ENCODE data around the gene OIT3. TPM values are rescaled to one million over a fixed set of nuclear protein-coding genes. Genes with fewer than 3 reads are reported as not detected.

Gene OIT3
- polyA plus RNA-seq, 1 donor from 2014 or later = not detected

DNA sequence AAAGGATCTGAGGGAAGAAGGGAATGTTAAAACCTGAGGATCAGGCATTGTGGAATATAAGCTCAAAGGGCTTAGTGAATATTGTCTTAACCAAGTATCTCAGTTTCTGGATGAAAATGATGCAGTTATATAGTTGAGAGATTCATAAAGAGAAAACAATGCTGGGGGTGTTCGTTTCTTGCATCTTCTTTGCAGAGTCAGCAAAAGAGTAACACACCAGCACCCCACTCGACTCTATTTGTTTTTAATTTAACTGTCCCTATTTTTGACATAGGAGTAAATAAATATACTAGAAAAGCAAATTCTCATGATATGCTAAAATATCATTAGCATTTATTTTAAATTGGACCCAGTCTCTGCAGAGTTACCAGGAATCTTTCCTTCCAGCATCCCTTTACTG lies 7.6 kb upstream of the OIT3 start:
- Histone ChIP-seq H3K4me3 (ENCODE audit: low read length) (no peak overlapping the region), H3K36me3 (ENCODE audit: insufficient read depth, low read length) (no peaks in the 10 kb centered on the region), H3K9me2 (ENCODE audit: insufficient read depth, low read length) (no peaks in the 10 kb centered on the region), H3K9ac (ENCODE audit: low read length) (no peak overlapping the region), H4K20me1 (ENCODE audit: insufficient read depth) (no peaks in the 10 kb centered on the region), H3K9me3 (ENCODE audit: low read length) (no peaks in the 10 kb centered on the region), H3K4me2 (ENCODE audit: low read length) (no peak overlapping the region), H3F3A (ENCODE audit: insufficient read depth, low read length, poor library complexity, severe bottlenecking) (no peaks in the 10 kb centered on the region), H3K27me3 (ENCODE audit: insufficient read depth, low read depth, low read length) (no peaks in the 10 kb centered on the region), H3K27ac (ENCODE audit: low read length) (no peak overlapping the region), H2AFZ (ENCODE audit: low read depth, low read length) (no peak overlapping the region), H3K79me2 (replicated peaks; ENCODE audit: insufficient read depth, low read length) (no peaks in the 10 kb centered on the region)
- no peak for TF ChIP-seq EP300 (conservative IDR thresholded peaks at IDR 0.05; ENCODE audit: poor library complexity, severe bottlenecking)
- no peak for TF ChIP-seq EZH2 (IDR thresholded peaks at IDR 0.05; ENCODE audit: borderline replicate concordance, insufficient read depth, low read length, poor library complexity, severe bottlenecking)
- no peak for TF ChIP-seq MXI1 (conservative IDR thresholded peaks at IDR 0.05; ENCODE audit: poor library complexity, severe bottlenecking)
- TF ChIP-seq POLR2AphosphoS5 (IDR thresholded peaks at IDR 0.05) = no peak
- no peak for TF ChIP-seq TAF1 (IDR thresholded peaks at IDR 0.05; ENCODE audit: low read depth)
- no peak for TF ChIP-seq RAD21 (conservative IDR thresholded peaks at IDR 0.05)
- TF ChIP-seq, protein P1, sequence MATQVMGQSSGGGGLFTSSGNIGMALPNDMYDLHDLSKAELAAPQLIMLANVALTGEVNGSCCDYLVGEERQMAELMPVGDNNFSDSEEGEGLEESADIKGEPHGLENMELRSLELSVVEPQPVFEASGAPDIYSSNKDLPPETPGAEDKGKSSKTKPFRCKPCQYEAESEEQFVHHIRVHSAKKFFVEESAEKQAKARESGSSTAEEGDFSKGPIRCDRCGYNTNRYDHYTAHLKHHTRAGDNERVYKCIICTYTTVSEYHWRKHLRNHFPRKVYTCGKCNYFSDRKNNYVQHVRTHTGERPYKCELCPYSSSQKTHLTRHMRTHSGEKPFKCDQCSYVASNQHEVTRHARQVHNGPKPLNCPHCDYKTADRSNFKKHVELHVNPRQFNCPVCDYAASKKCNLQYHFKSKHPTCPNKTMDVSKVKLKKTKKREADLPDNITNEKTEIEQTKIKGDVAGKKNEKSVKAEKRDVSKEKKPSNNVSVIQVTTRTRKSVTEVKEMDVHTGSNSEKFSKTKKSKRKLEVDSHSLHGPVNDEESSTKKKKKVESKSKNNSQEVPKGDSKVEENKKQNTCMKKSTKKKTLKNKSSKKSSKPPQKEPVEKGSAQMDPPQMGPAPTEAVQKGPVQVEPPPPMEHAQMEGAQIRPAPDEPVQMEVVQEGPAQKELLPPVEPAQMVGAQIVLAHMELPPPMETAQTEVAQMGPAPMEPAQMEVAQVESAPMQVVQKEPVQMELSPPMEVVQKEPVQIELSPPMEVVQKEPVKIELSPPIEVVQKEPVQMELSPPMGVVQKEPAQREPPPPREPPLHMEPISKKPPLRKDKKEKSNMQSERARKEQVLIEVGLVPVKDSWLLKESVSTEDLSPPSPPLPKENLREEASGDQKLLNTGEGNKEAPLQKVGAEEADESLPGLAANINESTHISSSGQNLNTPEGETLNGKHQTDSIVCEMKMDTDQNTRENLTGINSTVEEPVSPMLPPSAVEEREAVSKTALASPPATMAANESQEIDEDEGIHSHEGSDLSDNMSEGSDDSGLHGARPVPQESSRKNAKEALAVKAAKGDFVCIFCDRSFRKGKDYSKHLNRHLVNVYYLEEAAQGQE (IDR thresholded peaks at IDR 0.05; ENCODE audit: borderline replicate concordance) = no peak
- TF ChIP-seq SMC3 (conservative IDR thresholded peaks at IDR 0.05; ENCODE audit: poor library complexity) = no peak
- no peak for TF ChIP-seq CTCF (IDR thresholded peaks at IDR 0.05; ENCODE audit: poor library complexity, severe bottlenecking)

DNA sequence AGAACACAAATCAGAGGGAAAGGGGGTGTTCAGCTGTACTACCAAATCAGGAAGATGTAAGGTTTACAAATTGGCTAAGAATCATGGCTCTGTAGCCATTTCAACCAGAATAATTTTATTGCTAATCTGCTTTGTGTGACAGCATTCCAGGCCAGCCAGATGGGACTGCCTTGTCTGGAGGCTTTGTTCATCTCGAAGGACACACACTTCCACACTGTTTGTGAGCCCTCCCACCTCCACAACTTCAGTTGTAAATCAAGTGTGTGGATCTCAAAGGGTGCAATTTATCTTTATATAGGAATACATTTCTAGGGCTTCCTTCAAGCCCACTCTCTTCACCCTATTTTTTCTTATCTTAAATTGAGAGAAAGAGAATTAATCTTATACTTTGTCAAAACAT lies 6.9 kb upstream of the OIT3 start:
- H3K4me2 ChIP-seq (ENCODE audit: low read length) = no peak overlapping the region
- no peaks in the 10 kb centered on the region for H3K9me3 ChIP-seq (ENCODE audit: low read length)
- no peaks in the 10 kb centered on the region for H3K36me3 ChIP-seq (ENCODE audit: insufficient read depth, low read length)
- no peaks in the 10 kb centered on the region for H3K27me3 ChIP-seq (ENCODE audit: insufficient read depth, low read depth, low read length)
- H3K27ac ChIP-seq (ENCODE audit: low read length) = no peak overlapping the region
- H3K9ac ChIP-seq (ENCODE audit: low read length) = no peak overlapping the region
- H4K20me1 ChIP-seq (ENCODE audit: insufficient read depth) = no peaks in the 10 kb centered on the region
- H3K9me2 ChIP-seq (ENCODE audit: insufficient read depth, low read length) = no peaks in the 10 kb centered on the region
- H3K4me3 ChIP-seq (ENCODE audit: low read length) = no peak overlapping the region
- TF ChIP-seq RAD21 (conservative IDR thresholded peaks at IDR 0.05) (no peak), EP300 (conservative IDR thresholded peaks at IDR 0.05; ENCODE audit: poor library complexity, severe bottlenecking) (no peak), CTCF (IDR thresholded peaks at IDR 0.05; ENCODE audit: poor library complexity, severe bottlenecking) (no peak), TAF1 (IDR thresholded peaks at IDR 0.05; ENCODE audit: low read depth) (no peak), POLR2AphosphoS5 (IDR thresholded peaks at IDR 0.05) (no peak), EZH2 (IDR thresholded peaks at IDR 0.05; ENCODE audit: borderline replicate concordance, insufficient read depth, low read length, poor library complexity, severe bottlenecking) (no peak), SMC3 (conservative IDR thresholded peaks at IDR 0.05; ENCODE audit: poor library complexity) (no peak), MXI1 (conservative IDR thresholded peaks at IDR 0.05; ENCODE audit: poor library complexity, severe bottlenecking) (no peak)
- TF ChIP-seq, protein P1 (IDR thresholded peaks at IDR 0.05; ENCODE audit: borderline replicate concordance) = no peak
- no peaks in the 10 kb centered on the region for H3K79me2 ChIP-seq (replicated peaks; ENCODE audit: insufficient read depth, low read length)
- H2AFZ ChIP-seq (ENCODE audit: low read depth, low read length) = no peak overlapping the region
- no peaks in the 10 kb centered on the region for H3F3A ChIP-seq (ENCODE audit: insufficient read depth, low read length, poor library complexity, severe bottlenecking)
